CD4-positive, alpha-beta T cell treated with Interleukin-10 for 1 hour (primary cell): ENCODE data around the gene PMM2.
"Not testable (repeated sequence)": the region's sequence is repeated elsewhere in the genome, so short reads cannot be mapped to it uniquely, and the experiment has no call there.

ENCODE experiments used
- DNase-seq: peaks from one replicate; pipeline ENCODE4 v3.0.0-alpha.2; 2020

The PMM2 gene

GRCh38 chr16:8797364-8798173 lies at the start of gene PMM2, which contains the start of gene TMEM186:
Gene PMM2 (plus strand): TSS chr16:8797839. CDS start chr16:8797883, 44 bp downstream.
Gene TMEM186 (minus strand): TSS chr16:8797639. CDS start chr16:8797614, 25 bp downstream.
- peak; percentile 96 for DNase-seq

DNA sequence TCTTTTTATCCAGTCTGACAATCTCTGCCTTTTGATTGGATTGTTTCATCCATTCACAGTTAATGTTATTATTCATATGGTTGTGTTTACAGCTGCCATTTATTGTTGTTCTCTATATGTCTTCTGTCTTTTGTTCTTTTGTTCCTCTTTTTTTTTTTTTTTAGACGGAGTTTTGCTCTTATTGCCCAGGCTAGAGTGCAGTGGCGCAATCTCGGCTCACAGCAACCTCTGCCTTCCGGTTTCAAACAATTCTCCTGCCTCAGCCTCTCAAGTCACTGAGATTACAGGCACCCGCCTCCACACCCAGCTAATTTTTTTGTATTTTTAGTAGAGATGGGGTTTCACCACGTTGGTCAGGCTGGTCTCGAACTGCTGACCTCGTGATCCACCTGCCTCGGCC lies 48.7 kb upstream of the PMM2 start:
- not testable (repeated sequence) for DNase-seq

DNA sequence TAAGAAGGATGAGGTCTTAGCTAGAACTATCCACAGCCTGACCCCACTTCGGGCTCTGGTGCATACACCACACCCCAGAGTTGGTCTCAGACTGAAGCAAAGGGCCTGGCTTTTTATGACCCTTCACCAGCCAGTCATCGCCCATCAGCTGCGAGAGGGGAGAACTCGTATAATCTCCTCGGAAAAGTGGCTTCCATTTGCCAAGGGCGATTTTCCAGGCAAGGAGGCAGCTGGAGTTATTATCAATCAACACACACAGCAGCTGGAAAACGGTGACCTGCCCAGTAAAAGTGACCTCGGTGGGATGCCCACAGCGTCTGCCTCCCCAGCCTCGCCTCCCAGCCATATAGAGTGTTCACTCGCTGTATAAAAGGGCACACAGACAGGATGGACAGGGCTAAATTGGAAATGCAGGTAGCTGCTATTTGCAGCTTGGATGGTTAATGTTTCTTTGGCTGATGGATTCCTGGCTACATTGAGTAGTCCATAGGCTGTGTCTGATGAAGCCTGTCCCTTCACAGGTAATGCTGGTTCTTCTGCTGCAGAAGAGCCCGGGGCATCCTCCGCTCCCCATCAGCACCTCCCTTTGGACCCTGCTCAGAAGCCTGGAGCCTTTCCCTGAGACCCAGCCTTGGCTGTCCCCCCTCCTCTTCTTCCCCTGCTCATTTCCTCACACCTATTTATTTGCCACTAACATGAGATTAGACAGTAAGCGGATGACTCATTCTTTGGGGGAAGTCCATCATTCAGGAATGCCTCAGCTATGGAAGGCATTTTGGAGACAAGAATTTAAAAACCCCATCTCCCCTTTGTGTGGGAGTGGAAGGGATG lies 45.9 kb upstream of the PMM2 start:
- no peak for DNase-seq

GRCh38 chr16:8752706-8753105 lies 44.9 kb upstream of the PMM2 start:
- DNase-seq, result no peak

DNA sequence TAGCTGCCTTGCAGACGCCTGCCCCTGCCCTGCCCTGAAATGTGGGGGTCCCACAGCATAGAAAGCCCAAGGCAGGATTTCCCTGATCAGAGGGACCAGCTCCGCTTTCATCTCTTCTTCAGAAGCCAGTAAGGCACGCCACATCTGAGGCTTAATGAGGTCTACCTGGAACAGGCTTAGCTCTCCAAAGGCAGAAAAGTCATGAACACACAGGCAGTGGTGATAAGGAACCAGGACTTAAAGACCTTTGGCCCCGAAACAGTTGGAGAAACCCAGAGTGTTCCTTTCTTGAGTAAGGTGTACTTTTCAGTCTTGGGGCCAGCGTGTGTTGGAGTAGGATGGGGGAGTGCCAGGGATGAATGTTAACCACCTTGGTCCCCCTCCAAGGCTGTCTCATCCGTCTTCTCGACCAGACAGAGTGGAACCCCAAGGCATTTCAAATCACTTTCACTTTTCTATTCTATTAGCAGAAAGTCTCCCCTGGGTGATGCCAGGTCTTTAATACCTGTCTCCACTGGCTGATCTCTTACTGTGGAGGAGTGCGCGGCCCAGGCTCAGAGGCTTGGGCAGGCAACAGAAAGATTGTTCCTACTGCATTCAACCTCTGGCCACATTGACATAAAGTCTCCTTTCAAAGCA lies 44.1 kb upstream of the PMM2 start:
- no peak for DNase-seq

GRCh38 chr16:8756755-8757154 lies 40.9 kb upstream of the PMM2 start:
- no peak for DNase-seq

DNA sequence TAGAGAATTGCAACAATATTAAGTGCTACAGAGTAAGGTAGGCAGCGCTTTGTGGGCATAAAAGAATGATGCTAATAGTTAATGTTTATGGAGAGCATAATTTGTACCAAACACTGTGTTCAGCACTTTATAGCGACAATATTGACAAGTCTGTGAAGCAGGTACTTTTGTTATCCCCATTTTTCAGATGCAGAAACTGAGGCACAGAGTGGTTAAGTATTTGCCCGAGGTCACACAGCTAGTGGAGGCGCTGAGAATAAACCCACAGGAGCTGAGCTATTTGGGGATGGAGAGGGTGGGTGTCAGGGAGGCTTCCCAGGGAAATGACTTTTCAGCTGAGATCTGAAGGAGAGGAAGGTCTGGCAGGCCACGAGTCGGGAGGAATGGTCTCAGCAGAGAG lies 39.6 kb upstream of the PMM2 start:
- DNase-seq, result no peak

DNA sequence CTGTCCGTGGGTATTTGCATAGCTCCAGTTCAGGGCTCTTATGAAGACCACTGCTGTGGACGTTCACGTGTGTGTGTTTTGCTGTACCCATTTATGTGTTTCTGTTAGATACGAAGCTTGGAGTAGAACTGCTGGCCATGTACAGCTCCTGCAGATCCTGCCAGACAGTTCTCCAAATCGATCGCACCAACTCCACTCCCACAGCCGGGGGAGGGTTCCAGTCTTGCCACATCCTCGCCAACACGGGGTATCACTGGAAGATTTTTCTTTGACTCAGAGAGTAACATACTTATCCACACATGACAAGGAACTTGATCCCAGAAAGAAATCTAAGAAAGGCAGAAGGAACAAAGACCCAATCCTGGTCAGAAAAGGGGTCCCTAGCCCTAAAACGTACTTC lies 37.6 kb upstream of the PMM2 start:
- no peak for DNase-seq

GRCh38 chr16:8761078-8761477 lies 36.6 kb upstream of the PMM2 start:
- DNase-seq, result no peak

DNA sequence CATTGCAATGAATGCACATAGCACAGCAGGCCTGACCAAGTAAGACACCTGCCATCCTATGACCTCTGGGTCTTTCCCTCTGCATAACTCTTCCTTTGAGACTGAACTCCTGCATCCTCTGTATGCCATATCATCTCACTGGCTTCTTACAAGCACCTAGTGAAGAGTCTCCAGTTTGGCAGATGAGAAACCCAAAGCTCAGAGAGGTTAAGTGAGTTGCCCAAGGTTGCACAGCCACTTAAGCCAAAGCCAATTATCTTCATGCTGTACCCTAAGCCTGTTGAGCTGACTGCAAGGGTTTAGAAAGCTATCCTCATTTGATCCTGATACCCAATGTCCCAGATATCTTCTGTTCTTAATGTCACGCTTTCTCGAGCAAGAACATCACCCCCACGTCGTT lies 35.4 kb upstream of the PMM2 start:
- DNase-seq, result no peak

DNA sequence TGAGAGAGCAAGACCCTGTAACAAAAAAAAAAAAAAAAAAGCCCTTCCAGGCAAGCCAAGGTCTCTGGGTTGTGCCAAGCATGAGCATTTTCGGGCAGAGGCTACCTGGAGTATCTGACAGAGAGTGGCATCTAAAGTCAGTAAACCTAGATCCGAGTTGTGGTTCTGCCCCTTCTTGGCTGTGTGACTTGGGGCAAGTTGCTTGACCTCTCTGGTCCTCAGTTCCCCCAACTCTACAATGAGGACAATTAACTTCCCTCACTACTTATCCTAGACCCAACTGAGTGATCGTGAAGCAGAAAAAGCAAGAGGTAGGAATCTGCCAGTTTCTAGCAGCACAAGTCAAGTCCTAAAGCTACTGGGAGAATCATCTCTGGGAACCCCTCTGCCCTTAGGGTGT lies 34.6 kb upstream of the PMM2 start:
- no peak for DNase-seq

- no peak for DNase-seq
Observed at GRCh38 chr16:8763899-8764298, 33.7 kb upstream of the PMM2 start.

GRCh38 chr16:8764525-8765250 lies 33.0 kb upstream of the PMM2 start:
- DNase-seq, result no peak

- DNase-seq, result no peak
Observed at GRCh38 chr16:8767176-8767575, 30.5 kb upstream of the PMM2 start.

DNA sequence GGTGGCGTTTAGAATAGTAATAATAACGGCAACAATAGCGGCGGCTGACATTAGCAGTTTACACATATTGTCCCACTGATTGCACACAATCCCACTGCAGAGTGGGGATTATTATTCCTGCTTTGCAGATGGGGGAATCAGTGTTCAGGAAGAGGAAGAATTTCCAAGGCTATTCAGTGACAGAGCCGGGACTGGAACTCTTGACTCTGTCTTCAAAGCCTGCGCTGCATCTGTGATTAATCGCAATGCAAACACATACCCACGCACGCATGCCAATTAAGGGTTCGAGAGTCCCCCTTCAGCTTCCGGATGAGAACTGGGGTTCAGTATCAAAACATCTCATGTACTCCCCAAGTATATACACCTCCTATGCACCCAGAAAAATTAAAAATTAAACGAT lies 29.4 kb upstream of the PMM2 start:
- DNase-seq, result no peak

DNA sequence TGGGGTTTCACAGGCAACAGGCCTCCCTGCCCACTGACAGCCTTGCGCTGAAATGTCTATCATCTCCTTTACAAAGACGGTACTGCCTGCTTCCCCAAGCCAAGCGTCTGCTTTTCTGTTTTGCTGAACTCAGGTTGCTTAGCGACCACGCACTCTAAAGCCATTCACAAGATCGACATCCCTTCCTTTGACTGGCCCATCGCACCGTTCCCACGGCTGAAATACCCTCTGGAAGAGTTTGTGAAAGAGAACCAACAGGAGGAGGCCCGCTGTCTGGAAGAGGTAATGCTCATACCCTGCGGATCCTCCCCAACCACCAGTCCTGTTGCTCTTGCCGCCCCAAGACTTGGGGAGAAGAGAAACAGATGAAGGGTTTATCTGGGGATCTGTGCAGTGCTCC lies 28.9 kb upstream of the PMM2 start:
- no peak for DNase-seq

DNA sequence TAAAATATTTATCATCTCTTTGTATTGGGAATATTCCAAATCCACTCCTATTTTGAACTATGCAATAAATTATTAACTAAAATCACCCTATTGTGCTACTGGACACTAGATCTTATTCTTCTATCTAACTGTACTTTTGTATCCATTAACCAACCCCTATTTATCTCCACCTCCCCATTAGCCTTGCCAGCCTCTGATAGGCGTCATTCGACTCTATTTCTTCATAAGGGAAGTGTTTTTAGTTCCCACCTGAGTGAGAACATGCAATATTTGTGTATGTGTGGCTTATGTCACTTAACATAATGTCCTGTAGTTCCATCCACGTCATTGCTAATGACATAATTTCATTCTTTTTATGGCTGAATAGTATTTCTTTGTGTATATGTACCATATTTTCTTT lies 24.1 kb upstream of the PMM2 start:
- no peak for DNase-seq

DNA sequence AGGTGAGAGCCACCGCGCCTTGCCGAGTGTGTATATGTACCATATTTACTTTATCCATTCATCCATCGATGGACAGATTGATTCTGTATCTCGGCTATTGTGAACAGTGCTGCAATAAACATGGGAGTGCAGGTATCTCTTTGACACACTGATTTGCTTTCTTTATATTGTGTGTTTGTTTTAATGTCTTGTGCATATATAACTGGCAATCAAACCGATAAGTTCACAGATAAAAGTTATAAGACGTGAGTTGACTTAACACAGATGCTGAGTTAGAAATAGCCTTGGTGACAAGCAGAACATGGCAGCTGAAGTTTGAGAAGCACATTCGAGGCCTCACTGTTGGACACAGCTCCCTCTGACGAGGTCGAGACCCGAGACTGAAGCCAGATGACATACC lies 23.4 kb upstream of the PMM2 start:
- DNase-seq, result no peak

- DNase-seq, result no peak
Observed at GRCh38 chr16:8775359-8775758, 22.3 kb upstream of the PMM2 start.

- DNase-seq, result no peak
Observed at GRCh38 chr16:8776129-8776584, 21.5 kb upstream of the PMM2 start.

GRCh38 chr16:8777217-8777616 lies 20.4 kb upstream of the PMM2 start:
- no peak for DNase-seq

GRCh38 chr16:8781797-8782196 lies 15.8 kb upstream of the PMM2 start:
- no peak for DNase-seq

- no peak for DNase-seq
Observed at GRCh38 chr16:8782673-8783072, 15.0 kb upstream of the PMM2 start.
